Transverse colon (tissue), 3 donors: Measurements from ENCODE around the gene PPP2R2C.

ENCODE experiments used
- EP300 ChIP-seq: sonication (generic); formaldehyde crosslinking; IDR thresholded peaks from one replicate; pipeline ENCODE4 v1.6.1; 2017; ENCODE audit warnings: antibody characterized with exemption, low read depth
- TF ChIP-seq, protein P1 (sequence below), 5 experiments: fragments of 200-600 bp in 3 of 5; fragments of 450-650 bp in 2 of 5; sonication (generic) in 3 of 5; IDR thresholded peaks; 1 replicate in 2 of 5; 2 replicates in 3 of 5; pipeline ENCODE4 v1.5.1; 2016 to 2017; ENCODE audit warnings: antibody characterized with exemption in 5 of 5, inconsistent platforms in 3 of 5, mild to moderate bottlenecking in 2 of 5, moderate library complexity in 1 of 5

GRCh38 chr4:6422105-6422504 lies 50.3 kb downstream of the PPP2R2C start:
- TF ChIP-seq EP300: no peak
- TF ChIP-seq, protein P1, sequence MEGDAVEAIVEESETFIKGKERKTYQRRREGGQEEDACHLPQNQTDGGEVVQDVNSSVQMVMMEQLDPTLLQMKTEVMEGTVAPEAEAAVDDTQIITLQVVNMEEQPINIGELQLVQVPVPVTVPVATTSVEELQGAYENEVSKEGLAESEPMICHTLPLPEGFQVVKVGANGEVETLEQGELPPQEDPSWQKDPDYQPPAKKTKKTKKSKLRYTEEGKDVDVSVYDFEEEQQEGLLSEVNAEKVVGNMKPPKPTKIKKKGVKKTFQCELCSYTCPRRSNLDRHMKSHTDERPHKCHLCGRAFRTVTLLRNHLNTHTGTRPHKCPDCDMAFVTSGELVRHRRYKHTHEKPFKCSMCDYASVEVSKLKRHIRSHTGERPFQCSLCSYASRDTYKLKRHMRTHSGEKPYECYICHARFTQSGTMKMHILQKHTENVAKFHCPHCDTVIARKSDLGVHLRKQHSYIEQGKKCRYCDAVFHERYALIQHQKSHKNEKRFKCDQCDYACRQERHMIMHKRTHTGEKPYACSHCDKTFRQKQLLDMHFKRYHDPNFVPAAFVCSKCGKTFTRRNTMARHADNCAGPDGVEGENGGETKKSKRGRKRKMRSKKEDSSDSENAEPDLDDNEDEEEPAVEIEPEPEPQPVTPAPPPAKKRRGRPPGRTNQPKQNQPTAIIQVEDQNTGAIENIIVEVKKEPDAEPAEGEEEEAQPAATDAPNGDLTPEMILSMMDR (IDR thresholded peaks at IDR 0.05): no peak
